H1 (cell line): ENCODE results near the gene WDR90. TPM values are rescaled to one million over a fixed set of nuclear protein-coding genes. Genes with fewer than 3 reads are reported as not detected.

Experiments
- CTCF ChIA-PET: fragments of 300-600 bp; sonication (Branson Sonifier 250); formaldehyde crosslinking; loops from one replicate; lab custom pipeline; 2021; ENCODE audit not compliant: partially characterized antibody; lab: Charles Lee
- POLR2A ChIA-PET: fragments of 300-600 bp; sonication (Branson Sonifier 250); formaldehyde crosslinking; loops from one replicate; lab custom pipeline; 2021; ENCODE audit warnings: inconsistent platforms; ENCODE audit not compliant: partially characterized antibody; lab: Charles Lee
- DNase-seq, 2 experiments: peaks; one replicate each; pipeline versions ENCODE4 v3.0.0 to v3.0.0-alpha.2; 2010 to 2022; ENCODE audit warnings: low spot score in 2 of 2, low read depth in 1 of 2, mixed read lengths in 1 of 2
- FAIRE-seq: peaks from 2 replicates; lab custom pipeline; 2011; peaks lifted over from hg19 to GRCh38; lab: Jason Lieb, UNC
- H2AFZ ChIP-seq: 2 replicates; pipeline ENCODE4 v1.8.1; 2012; ENCODE audit warnings: low read length, inconsistent platforms
- H2AK5ac ChIP-seq: 2 replicates; pipeline ENCODE4 v1.6.1; 2013; ENCODE audit warnings: low read depth, low read length
- H2BK120ac ChIP-seq: replicated peaks from 2 replicates; pipeline ENCODE3; 2013; ENCODE audit warnings: low read depth, low read length, inconsistent platforms
- H2BK12ac ChIP-seq: 2 replicates; pipeline ENCODE4 v1.6.1; 2013; ENCODE audit warnings: low read depth, low read length
- H2BK15ac ChIP-seq: 2 replicates; pipeline ENCODE4 v1.6.1; 2013; ENCODE audit warnings: low read length
- H2BK20ac ChIP-seq: 2 replicates; pipeline ENCODE4 v1.6.1; 2013; ENCODE audit warnings: low read length
- H2BK5ac ChIP-seq: 2 replicates; pipeline ENCODE4 v1.6.1; 2013; ENCODE audit warnings: low read depth, low read length
- H3K14ac ChIP-seq: 2 replicates; pipeline ENCODE4 v1.6.1; 2013; ENCODE audit warnings: inconsistent platforms; ENCODE audit not compliant: insufficient read length
- H3K18ac ChIP-seq: 2 replicates; pipeline ENCODE4 v1.6.1; 2013; ENCODE audit warnings: low read length; ENCODE audit errors: extremely low read depth
- H3K23ac ChIP-seq: 2 replicates; pipeline ENCODE4 v1.6.1; 2013; ENCODE audit warnings: inconsistent platforms; ENCODE audit not compliant: insufficient read length
- H3K23me2 ChIP-seq: 2 replicates; pipeline ENCODE4 v1.6.1; 2013; ENCODE audit warnings: low read depth, low read length
- H3K27ac ChIP-seq: 2 replicates; pipeline ENCODE4 v1.6.1; 2011; ENCODE audit warnings: low read depth, low read length, inconsistent platforms
- H3K27me3 ChIP-seq, 4 experiments: replicated peaks in 1 of 4; 1 replicate in 1 of 4; 2 replicates in 3 of 4; pipeline versions ENCODE4 v1.6.1 to v1.8.1; 2011 to 2013; ENCODE audit warnings: low read length in 3 of 4, mild to moderate bottlenecking in 3 of 4, inconsistent platforms in 2 of 4, mixed read lengths in 2 of 4, moderate library complexity in 1 of 4; ENCODE audit not compliant: control insufficient read depth in 3 of 4, insufficient read depth in 3 of 4; ENCODE audit errors: extremely low read depth in 1 of 4
- H3K36me3 ChIP-seq, 4 experiments: 2 replicates each; pipeline versions ENCODE4 v1.6.1 to v1.8.1; 2011 to 2013; ENCODE audit warnings: mild to moderate bottlenecking in 4 of 4, low read length in 3 of 4, moderate library complexity in 2 of 4, control low read depth in 1 of 4, inconsistent platforms in 1 of 4; ENCODE audit not compliant: insufficient read depth in 4 of 4, control insufficient read depth in 2 of 4
- H3K4ac ChIP-seq: replicated peaks from 2 replicates; pipeline ENCODE3; 2013; ENCODE audit warnings: low read length, low read depth, mixed read lengths, inconsistent platforms; ENCODE audit not compliant: insufficient read length
- H3K4me1 ChIP-seq, 4 experiments: replicated peaks in 1 of 4; 1 replicate in 1 of 4; 2 replicates in 3 of 4; pipeline versions ENCODE4 v1.6.1 to v1.8.1; 2011 to 2013; ENCODE audit warnings: low read length in 3 of 4, inconsistent platforms in 2 of 4, mixed read lengths in 1 of 4; ENCODE audit not compliant: insufficient read depth in 4 of 4, control insufficient read depth in 3 of 4
- H3K4me2 ChIP-seq, 2 experiments: 2 replicates each; pipeline versions ENCODE4 v1.6.1 to v1.8.1; 2011 to 2013; ENCODE audit warnings: low read depth in 2 of 2, low read length in 2 of 2, control low read depth in 1 of 2, inconsistent platforms in 1 of 2, mild to moderate bottlenecking in 1 of 2; ENCODE audit not compliant: insufficient read depth in 1 of 2
- H3K4me3 ChIP-seq, 4 experiments: fragments of 200-600, 300-600 bp in 1 of 4; sonication (generic), shearing (Covaris generic), sonication (Bioruptor Twin) in 1 of 4; 2 replicates each; pipeline versions ENCODE4 v1.5.1 to v1.8.1; 2011 to 2016; ENCODE audit warnings: low read length in 4 of 4, low read depth in 3 of 4, control low read depth in 2 of 4, inconsistent platforms in 2 of 4, mild to moderate bottlenecking in 2 of 4, mixed read lengths in 1 of 4, moderate library complexity in 1 of 4; ENCODE audit not compliant: insufficient read depth in 2 of 4; ENCODE audit errors: extremely low read depth in 1 of 4
- H3K56ac ChIP-seq: replicated peaks from 2 replicates; pipeline ENCODE3; 2013; ENCODE audit warnings: low read depth, mild to moderate bottlenecking, mixed read lengths, low read length, inconsistent platforms; ENCODE audit not compliant: insufficient read length
- H3K79me1 ChIP-seq: 2 replicates; pipeline ENCODE4 v1.6.1; 2013; ENCODE audit warnings: low read depth, low read length, control low read depth
- H3K79me2 ChIP-seq, 2 experiments: 2 replicates each; pipeline versions ENCODE4 v1.6.1 to v1.8.1; 2012 to 2013; ENCODE audit warnings: low read length in 2 of 2, mild to moderate bottlenecking in 2 of 2, inconsistent platforms in 1 of 2; ENCODE audit not compliant: insufficient read depth in 2 of 2, control insufficient read depth in 1 of 2
- H3K9ac ChIP-seq, 4 experiments: replicated peaks in 1 of 4; 1 replicate in 1 of 4; 2 replicates in 3 of 4; pipeline versions ENCODE4 v1.6.1 to v1.8.1; 2011 to 2013; ENCODE audit warnings: low read depth in 3 of 4, low read length in 3 of 4, control low read depth in 2 of 4, mild to moderate bottlenecking in 2 of 4, moderate library complexity in 2 of 4, inconsistent platforms in 1 of 4; ENCODE audit errors: extremely low read depth in 1 of 4
- H3K9me3 ChIP-seq, 2 experiments: 2 replicates each; pipeline versions ENCODE4 v1.6.1 to v1.8.1; 2012 to 2013; ENCODE audit warnings: mild to moderate bottlenecking in 2 of 2, moderate library complexity in 2 of 2, control low read depth in 1 of 2, inconsistent platforms in 1 of 2, low read depth in 1 of 2, low read length in 1 of 2, mixed read lengths in 1 of 2; ENCODE audit not compliant: insufficient read depth in 2 of 2
- H4K20me1 ChIP-seq, 2 experiments: replicated peaks in 1 of 2; 2 replicates each; pipeline versions ENCODE3 to v1.8.1; 2011 to 2013; ENCODE audit warnings: inconsistent platforms in 2 of 2, low read length in 2 of 2, mild to moderate bottlenecking in 1 of 2; ENCODE audit not compliant: insufficient read depth in 2 of 2, control insufficient read depth in 1 of 2
- H4K5ac ChIP-seq: 2 replicates; pipeline ENCODE4 v1.6.1; 2013; ENCODE audit warnings: low read length, low read depth, mixed read lengths, inconsistent platforms; ENCODE audit not compliant: insufficient read length
- H4K8ac ChIP-seq: 2 replicates; pipeline ENCODE4 v1.8.0; 2013; ENCODE audit warnings: mild to moderate bottlenecking, moderate library complexity, low read length, inconsistent platforms; ENCODE audit not compliant: insufficient read depth; ENCODE audit errors: extremely low read depth
- H4K91ac ChIP-seq: replicated peaks from 2 replicates; pipeline ENCODE3; 2013; ENCODE audit warnings: low read length, mixed read lengths, inconsistent platforms; ENCODE audit not compliant: insufficient read length
- BACH1 ChIP-seq: IDR thresholded peaks from 2 replicates; pipeline ENCODE4 v1.6.1; 2012; ENCODE audit warnings: low read length, improper control_type of control experiment
- CTCF ChIP-seq, 3 experiments: IDR thresholded peaks; 1 replicate in 2 of 3; 2 replicates in 1 of 3; pipeline versions ENCODE4 v1.5.1 to v1.6.1; 2011; ENCODE audit warnings: low read length in 3 of 3, mild to moderate bottlenecking in 3 of 3, inconsistent platforms in 2 of 3, low read depth in 1 of 3, moderate library complexity in 1 of 3; ENCODE audit not compliant: insufficient read depth in 1 of 3; ENCODE audit errors: control extremely low read depth in 1 of 3
- HDAC2 ChIP-seq, 2 experiments: fragments of 300-600 bp in 1 of 2; sonication (generic) in 1 of 2; IDR thresholded peaks; 2 replicates each; pipeline ENCODE4 v1.6.1; 2011 to 2012; ENCODE audit warnings: low read depth in 2 of 2, low read length in 2 of 2, mild to moderate bottlenecking in 2 of 2, moderate library complexity in 2 of 2, borderline replicate concordance in 1 of 2, inconsistent platforms in 1 of 2
- JUN ChIP-seq: IDR thresholded peaks from 2 replicates; pipeline ENCODE4 v1.6.1; 2011; ENCODE audit warnings: low read depth, mild to moderate bottlenecking, improper control_type of control experiment, low read length
- MAX ChIP-seq: IDR thresholded peaks from 2 replicates; pipeline ENCODE4 v1.6.1; 2012; ENCODE audit warnings: inconsistent platforms
- RBBP5 ChIP-seq: IDR thresholded peaks from 2 replicates; pipeline ENCODE4 v1.7.1; 2012; ENCODE audit warnings: low read depth, mild to moderate bottlenecking, inconsistent platforms, low read length, moderate library complexity, borderline replicate concordance
- RNF2 ChIP-seq: fragments of 200-900, 300-1000 bp; sonication (generic); IDR thresholded peaks from 2 replicates; pipeline ENCODE4 v1.7.1; 2016; ENCODE audit warnings: borderline replicate concordance, low read depth, mild to moderate bottlenecking, antibody characterized with exemption, low read length; ENCODE audit not compliant: poor library complexity, severe bottlenecking; ENCODE audit errors: missing control alignments
- TCF12 ChIP-seq: IDR thresholded peaks from 2 replicates; pipeline ENCODE4 v1.6.1; 2011; ENCODE audit warnings: low read depth, mild to moderate bottlenecking, low read length
- WGBS, 2 experiments: shearing (Covaris generic) in 1 of 2; methylation state at CpG; one replicate each; pipeline versions ENCODE4 v1.1.6 to v1.1.7; 2013 to 2015; ENCODE audit warnings: low lambda C conversion rate in 2 of 2, mixed read lengths in 2 of 2, inconsistent platforms in 1 of 2, low coverage in 1 of 2, missing lambda C conversion rate in 1 of 2; ENCODE audit not compliant: insufficient replicate concordance in 2 of 2, insufficient coverage in 1 of 2, insufficient read length in 1 of 2; ENCODE audit errors: extremely low coverage in 1 of 2, missing lambda C conversion rate in 1 of 2; 5-methylcytosine and 5-hydroxymethylcytosine counted together
- polyA plus RNA-seq, 7 experiments: library from polyadenylated mRNA; depleted of rRNA in 3 of 7; stranded (reverse) in 5 of 7; unstranded in 2 of 7; fragments of >200 nt in 5 of 7; fragments of 200-250 nt in 2 of 7; gene quantifications; 1 replicate in 5 of 7; 2 replicates in 1 of 7; 4 replicates in 1 of 7; pipeline versions ENCODE4 v1.2.1 to v1.2.3, GENCODE V29; 2011 to 2013; ENCODE audit warnings: missing spikeins in 2 of 7, mixed read lengths in 2 of 7
- total RNA-seq: library from RNA; stranded (reverse); fragmentation: NEBNext Ultra II Directional; extraction: Animal tissue kit (Norgen Biotek cat#: 25700); gene quantifications from 2 replicates; pipeline ENCODE4 v1.2.1, GENCODE V29; 2021

Gene WDR90
- total and polyA plus RNA-seq, 2 of the 8 experiments (the other 6 are each of a cell fraction or from before 2014, with no cell fraction given) = 24.0 to 47.2 TPM

- Histone ChIP-seq H3K23me2 (no peaks in the 10 kb centered on the region), H3K9ac (no peak overlapping the region), H3K18ac (no peak overlapping the region), H3K4me2 (no peak overlapping the region), H3K4me1 (peaks cover 0 to 5% (median under 1%) of the 10 kb centered on the region in 4 experiments; a peak in 2 of 7 replicates), H2BK20ac (no peak overlapping the region), H3K27ac (no peak overlapping the region), H3K56ac (no peak overlapping the region), H4K91ac (no peak overlapping the region), H3K23ac (no peak overlapping the region), H2AK5ac (no peak overlapping the region), H3K79me2 (no peaks in the 10 kb centered on the region), H2AFZ (no peak overlapping the region), H3K9me3 (no peaks in the 10 kb centered on the region), H3K27me3 (no peaks in the 10 kb centered on the region), H3K4me3 (no peak overlapping the region), H2BK5ac (no peak overlapping the region), H2BK15ac (no peak overlapping the region), H4K5ac (no peak overlapping the region), H3K79me1 (peaks cover 6% of the 10 kb centered on the region), H2BK12ac (no peak overlapping the region), H3K36me3 (no peaks in the 10 kb centered on the region; a peak in 1 of 8 replicates), H2BK120ac (no peak overlapping the region), H3K14ac (no peak overlapping the region), H4K20me1 (peaks cover 4% of the 10 kb centered on the region in 2 experiments), H3K4ac (no peak overlapping the region), H4K8ac (no peak overlapping the region)
- DNase-seq = no peak
- FAIRE-seq = no peak
- POLR2A ChIA-PET = no interaction called here
- CTCF ChIA-PET = interaction anchor here (1.3 to 2.5 kb wide), 2 partner anchors 11 to 17 kb away, joined by 3 to 7 read pairs; no protein-coding TSS in a partner anchor
- 94% methylated on average over 33 of the region's 39 CpGs; no CpG with 5 or more reads in 1 of the 2 experiments for WGBS, 2 experiments
- TF ChIP-seq MAX (no peak), RBBP5 (no peak), JUN (no peak), CTCF (IDR thresholded peaks at IDR 0.05; ENCODE audit: control extremely low read depth in 1 of 3, insufficient read depth in 1 of 3, low read depth in 1 of 3, low read length in 3 of 3) (no peak), BACH1 (no peak), HDAC2 (IDR thresholded peaks at IDR 0.05; ENCODE audit: borderline replicate concordance in 1 of 2, low read depth in 2 of 2, low read length in 2 of 2) (no peak), RNF2 (no peak), TCF12 (no peak)
Observed at GRCh38 chr16:616733-617586, 32.2 kb upstream of the WDR90 start.
